SKM-1 (cell line): ENCODE measurements around the gene MLXIP.

Source experiments
- DNase-seq: peaks from one replicate; lab custom pipeline; 2025; ENCODE audit not compliant: unreplicated experiment; lab: John Stamatoyannopoulos, UW

Gene MLXIP

DNA sequence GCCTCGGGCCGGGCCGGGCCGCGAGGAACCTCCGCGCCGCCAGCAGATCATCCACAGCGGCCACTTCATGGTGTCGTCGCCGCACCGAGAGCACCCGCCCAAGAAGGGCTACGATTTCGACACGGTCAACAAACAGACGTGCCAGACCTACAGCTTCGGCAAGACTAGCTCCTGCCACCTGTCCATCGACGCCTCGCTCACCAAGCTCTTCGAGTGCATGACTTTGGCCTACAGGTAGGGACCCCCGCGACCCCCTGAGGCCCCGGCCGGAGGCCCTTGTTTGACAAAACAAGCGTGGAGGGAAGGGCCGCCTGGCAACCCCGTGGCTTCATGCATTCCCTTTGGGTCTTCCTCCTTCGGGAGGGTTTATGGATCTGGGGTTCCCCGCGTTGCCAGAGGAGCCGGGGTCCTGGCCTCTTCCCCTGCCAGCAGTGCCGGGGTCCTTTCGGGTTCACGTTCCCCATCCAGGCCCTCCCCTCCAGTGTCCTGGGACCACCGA is 526 bp downstream of the MLXIP start:
- DNase-seq: no peak

DNA sequence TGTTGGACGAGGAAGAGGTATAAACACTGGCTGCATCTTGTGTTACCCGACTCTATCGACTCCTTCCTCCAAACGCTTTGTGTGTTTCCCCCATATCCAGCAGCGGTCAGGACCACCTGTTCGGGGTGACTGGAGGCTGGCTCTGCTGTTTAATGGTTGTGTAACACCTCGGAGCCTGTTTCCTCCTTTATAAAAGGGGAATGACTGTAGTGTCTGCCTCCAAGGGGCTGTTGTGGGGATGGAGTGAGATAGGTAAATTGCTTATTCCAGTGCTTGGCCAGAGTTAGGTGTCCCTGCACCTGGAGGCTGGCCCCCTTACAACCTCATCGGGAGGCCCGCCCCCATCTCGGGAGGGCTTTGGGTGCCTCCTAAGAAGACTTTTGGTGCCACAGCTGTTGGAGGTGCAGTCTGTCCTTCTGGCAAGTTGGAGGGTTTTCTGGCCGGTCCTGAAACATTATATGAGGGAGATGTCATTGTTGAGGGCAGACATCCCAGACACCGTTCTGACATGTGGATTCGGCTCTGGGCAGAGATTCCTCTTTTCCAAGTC is 1.1 kb downstream of the MLXIP start:
- no peak for DNase-seq

DNA sequence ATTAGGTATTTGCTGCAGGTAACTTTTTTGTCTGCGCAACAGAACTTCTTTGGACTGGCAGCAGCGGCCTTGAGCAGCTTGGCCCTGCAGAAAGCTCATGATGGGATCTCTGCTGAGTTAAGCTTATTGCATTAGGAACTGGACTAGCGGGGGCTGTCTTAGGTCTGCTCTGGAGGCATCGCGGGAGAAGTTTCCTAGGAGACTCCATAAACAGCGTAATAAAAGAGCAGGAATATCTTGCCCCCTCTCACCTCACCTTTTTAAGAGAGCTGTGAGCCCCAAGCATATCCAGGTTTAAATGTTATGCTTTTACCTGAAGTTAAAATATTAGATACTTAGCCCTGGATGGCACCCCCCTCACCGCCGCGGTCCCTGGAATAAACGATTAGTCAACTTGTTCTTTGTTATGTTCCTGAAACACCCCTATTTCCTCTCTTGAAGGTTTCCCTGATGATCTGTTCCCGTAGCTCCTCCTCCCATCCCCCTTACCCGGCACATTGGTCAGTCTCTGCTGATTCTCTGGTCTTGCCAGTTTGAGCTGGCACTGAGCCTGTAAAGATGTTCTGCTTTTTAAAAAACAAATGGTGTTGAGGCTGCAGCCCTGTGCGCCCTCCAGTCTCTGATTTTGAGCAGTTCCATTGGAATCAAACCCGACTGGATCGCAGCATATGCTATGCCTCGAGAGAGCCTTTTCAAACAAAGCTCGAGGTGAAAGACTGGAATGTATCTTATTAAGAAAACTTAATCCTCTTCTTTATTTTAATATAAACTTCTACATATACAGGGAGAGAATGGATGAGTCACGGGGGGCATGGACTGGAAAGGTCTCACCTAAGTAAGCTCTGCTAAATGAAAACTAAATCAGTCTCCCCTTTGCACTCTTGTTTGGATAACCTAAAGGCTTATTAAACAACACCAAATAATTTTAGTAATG is 1.9 kb downstream of the MLXIP start:
- no peak for DNase-seq

- DNase-seq: no peak
Measured at GRCh38 chr12:122081083-122081696, 2.6 kb downstream of the MLXIP start.

- DNase-seq: no peak
Measured at GRCh38 chr12:122081697-122082221, 3.2 kb downstream of the MLXIP start.

DNA sequence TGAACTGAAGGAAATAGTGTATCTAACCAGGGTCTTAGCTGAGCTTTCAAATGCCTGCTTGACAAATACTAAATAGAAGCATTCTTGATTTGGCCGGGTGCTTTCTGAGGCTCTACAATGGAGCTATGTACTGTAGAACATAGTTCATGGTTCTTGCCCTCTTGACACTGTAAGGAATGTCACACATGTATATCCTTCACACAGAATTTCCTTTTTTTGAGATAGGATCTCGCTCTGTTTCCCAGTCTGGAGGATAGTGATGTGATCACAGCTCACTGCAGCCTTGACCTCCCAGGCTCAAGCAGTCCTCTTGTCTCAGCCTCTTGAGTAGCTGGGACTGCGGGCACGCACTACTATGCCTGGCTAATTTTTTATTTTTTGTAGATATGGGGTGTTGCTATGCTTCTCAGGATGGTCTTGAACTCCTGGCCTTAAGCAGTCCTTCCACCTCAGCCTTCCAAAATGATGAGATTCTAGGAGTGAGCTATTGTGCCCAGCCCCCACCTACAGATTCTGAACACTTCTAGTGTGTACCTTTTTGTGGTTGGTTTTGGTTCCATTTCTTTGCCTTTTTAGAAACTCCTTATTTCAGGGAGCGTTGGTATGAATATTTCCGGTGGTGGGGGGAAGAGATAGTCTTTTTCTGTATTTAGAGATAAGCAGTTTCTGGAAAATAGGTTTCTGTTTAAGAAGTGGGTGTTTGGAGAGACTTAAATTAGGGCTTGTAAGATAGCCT is 4.2 kb downstream of the MLXIP start:
- no peak for DNase-seq

GRCh38 chr12:122084857-122085405 is 6.4 kb downstream of the MLXIP start:
- no peak for DNase-seq

DNA sequence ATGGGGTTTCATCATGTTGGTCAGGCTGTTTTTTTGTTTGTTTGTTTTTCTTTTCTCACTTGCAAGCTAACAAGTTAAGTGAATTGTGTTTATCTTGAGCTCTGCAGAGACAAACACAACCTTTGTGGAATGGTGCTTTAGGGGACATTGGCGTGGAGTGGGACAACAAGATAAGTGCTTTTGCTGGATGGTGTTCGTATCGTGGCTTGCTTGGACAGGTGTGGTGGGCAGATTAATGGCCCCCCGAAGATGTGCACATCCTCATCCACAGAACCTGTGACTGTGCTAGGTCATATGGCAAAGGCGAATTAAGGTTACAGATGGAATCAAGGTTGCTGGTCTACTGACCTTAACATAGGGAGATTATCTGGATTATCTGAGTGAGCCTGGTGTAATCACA is 7.0 kb downstream of the MLXIP start:
- DNase-seq: no peak

DNA sequence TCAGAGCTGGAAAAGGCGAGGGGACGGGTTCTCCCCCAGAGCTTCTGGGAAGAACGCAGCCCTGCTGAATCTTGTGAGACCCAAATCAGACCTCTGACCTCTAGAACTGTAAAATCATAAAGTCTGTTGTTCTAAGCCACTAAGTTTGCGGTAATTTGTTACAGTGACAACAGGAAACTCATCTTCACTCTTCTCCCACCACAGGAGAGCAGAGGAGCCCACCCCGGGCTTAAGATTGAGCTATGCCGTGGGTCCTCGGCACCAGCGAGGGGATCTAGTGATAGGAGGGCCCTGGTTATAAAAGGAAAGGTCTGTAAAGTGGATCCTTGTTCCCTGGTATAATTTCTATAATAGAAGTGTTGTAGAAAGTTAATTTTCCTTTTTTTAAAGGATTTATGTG is 7.6 kb downstream of the MLXIP start:
- no peak for DNase-seq

GRCh38 chr12:122086641-122087285 is 8.2 kb downstream of the MLXIP start:
- DNase-seq: no peak

DNA sequence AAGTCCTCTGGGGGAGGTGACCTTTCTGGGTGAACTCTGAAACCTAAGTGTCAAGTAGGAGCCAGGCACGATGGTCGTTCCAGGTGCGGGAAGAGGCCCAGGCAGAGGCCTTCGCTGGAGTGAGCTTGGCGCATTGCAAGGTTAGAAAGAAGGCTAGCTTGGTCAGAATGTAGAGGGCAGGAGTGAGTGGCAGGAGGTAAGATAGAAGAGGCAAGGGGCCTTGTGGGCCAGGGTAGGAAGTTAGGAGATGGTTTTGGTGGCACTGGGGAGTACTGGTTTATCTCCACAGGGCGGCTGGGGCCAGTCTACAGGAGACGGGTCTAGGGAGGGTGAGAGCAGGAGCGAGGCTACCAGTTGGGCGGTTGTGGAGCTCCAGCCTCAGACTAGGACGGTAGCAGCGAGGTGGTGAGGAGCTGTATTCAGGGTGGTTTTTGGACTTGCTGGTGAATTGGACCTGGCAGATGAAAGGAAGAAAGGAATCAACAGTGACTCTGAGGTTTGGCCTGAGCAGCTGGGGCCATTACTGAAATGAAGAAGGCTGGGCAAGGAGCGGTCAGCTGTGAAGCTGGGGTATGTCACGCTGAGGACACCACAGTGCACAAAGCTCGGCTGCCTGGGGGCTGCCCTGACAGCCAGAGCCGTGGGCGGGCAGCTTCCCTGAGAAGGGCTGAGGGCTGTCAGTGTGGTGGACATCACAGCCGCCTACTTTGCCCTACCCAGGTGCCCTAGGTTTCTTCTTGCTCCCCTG is 9.0 kb downstream of the MLXIP start:
- no peak for DNase-seq

GRCh38 chr12:122088179-122088810 is 9.7 kb downstream of the MLXIP start:
- DNase-seq: no peak

GRCh38 chr12:122089077-122089476 is 10.5 kb downstream of the MLXIP start:
- no peak for DNase-seq

- DNase-seq: no peak
Measured at GRCh38 chr12:122090759-122091515, 12.4 kb downstream of the MLXIP start.

DNA sequence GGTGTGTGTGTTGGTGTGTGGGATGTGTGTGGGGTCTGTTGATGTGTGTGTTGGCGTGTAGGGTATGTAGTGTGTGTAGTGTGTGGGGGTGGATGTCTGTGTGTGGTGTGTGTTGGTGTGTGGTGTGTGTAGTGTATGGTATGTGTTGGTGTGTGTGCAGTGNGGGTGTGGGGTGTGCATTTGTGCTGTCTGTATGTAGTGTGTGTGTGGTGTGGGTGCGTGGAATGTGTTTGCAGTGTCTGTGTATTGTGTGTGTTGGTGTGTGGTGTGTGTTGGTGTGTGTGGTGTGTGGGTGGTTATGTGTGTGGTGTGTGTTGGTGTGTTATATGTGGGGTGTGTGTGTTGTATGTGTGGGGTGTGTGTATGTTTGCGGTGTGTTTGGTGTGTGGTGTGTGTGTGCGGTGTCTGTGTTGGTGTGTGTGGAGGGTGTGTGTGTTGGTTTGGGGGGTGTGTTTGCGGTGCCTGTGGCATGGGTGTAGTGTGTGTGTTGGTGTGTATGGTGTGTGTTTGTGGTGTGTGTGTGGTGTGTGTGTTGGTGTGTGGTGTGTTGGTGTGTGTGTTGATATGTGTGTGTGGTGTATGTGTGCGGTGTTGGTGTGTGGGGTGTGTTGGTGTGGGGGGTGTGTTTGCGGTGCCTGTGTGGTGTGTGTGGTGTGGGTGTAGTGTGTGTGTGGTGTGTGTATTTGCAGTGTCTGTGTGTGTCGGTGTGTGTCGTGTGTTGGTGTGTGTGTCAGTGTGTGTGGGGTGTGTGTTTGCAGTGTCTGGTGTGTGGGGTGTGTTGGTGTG is 14.7 kb downstream of the MLXIP start:
- no peak for DNase-seq

- DNase-seq: no peak
Measured at GRCh38 chr12:122094137-122094734, 15.7 kb downstream of the MLXIP start.
